Neural progenitor cell (in vitro differentiated cells): ENCODE data around the gene CCDC71L.

Experiments
- EZH2 ChIP-seq: fragments of 200-600 bp; sonication (generic); IDR thresholded peaks from 2 replicates; pipeline ENCODE4 v1.6.1; 2017; ENCODE audit warnings: antibody characterized with exemption, mild to moderate bottlenecking, moderate library complexity
- EZH2phosphoT487 ChIP-seq: fragments of 200-600 bp; sonication (generic); IDR thresholded peaks from 2 replicates; pipeline ENCODE4 v1.6.1; 2017; ENCODE audit warnings: antibody characterized with exemption
- TF ChIP-seq, protein P1 (sequence below): fragments of 200-600 bp; sonication (generic); IDR thresholded peaks from 2 replicates; pipeline ENCODE4 v1.5.1; 2017; ENCODE audit warnings: antibody characterized with exemption, mild to moderate bottlenecking

GRCh38 chr7:106623315-106623660 is 37.7 kb downstream of the CCDC71L start:
- TF ChIP-seq, protein P1, sequence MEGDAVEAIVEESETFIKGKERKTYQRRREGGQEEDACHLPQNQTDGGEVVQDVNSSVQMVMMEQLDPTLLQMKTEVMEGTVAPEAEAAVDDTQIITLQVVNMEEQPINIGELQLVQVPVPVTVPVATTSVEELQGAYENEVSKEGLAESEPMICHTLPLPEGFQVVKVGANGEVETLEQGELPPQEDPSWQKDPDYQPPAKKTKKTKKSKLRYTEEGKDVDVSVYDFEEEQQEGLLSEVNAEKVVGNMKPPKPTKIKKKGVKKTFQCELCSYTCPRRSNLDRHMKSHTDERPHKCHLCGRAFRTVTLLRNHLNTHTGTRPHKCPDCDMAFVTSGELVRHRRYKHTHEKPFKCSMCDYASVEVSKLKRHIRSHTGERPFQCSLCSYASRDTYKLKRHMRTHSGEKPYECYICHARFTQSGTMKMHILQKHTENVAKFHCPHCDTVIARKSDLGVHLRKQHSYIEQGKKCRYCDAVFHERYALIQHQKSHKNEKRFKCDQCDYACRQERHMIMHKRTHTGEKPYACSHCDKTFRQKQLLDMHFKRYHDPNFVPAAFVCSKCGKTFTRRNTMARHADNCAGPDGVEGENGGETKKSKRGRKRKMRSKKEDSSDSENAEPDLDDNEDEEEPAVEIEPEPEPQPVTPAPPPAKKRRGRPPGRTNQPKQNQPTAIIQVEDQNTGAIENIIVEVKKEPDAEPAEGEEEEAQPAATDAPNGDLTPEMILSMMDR: no peak
- TF ChIP-seq EZH2 (no peak), EZH2phosphoT487 (no peak)
